ENCODE measurements around the gene ZNF385A. TPM values are rescaled to one million over a fixed set of nuclear protein-coding genes. Genes with fewer than 3 reads are reported as not detected.

ZNF385A gene
- total RNA-seq, 2 experiments from 2014 or later: 3.8 to 4.7 TPM

DNA sequence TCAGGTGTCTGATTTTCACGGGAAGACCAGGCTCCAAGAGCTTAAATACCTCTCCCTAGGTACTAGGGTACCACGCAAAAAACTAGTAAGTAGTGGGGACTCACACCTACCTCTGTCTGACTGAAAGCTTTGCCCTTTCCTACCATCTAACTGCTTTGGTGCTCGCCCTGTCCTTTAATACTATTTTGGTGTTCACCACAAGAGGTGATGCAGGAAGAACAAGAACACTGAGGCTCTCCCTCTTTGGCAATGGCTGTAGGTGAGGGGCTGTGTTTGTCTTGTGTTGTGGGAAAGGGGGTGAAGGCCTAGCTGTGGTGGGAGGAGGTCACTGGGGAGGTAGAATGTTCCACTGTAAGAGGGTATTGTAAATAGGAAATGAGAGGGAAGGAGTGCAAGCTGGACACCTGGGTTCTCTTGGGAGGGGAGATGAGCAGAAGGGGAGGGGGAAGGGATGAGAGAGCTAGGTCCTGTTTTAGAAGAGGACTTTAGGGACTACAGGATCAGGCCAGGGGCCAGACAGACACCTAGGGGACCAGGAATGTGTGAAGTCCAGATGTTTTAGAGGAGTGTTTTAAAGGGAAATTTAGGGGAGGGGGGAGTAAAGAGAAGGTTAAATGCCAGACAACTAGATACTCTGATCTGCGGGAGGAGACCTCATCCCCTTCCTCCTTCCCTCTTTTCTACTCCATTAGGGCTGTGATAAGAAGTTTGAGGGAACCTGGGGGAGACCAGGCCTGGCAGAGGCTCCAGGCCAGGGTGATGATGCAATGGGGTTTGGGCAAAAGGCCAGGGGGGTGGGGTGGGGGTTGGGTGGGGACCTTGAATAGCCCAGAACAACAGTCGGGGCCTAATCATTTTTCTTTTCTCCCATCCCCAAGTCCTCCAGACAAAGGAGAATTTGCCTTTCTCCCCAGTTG, 32.4 kb upstream of the ZNF385A start:
- ATAC-seq (ENCODE audit: poor library complexity) (no peak), DNase-seq (peak in 4 of 14 experiments; percentile 33 to 55 (median 48))
- Histone ChIP-seq H3K27ac (ENCODE audit: low read depth in 1 of 2, low read length in 2 of 2) (peak overlapping the region; percentile 90 to 94), H3K4me3 (ENCODE audit: low read length) (peak overlapping the region; percentile 98), H3K36me3 (ENCODE audit: insufficient read depth, low read length) (no peaks in the 10 kb centered on the region), H3K27me3 (ENCODE audit: control insufficient read depth in 1 of 2, insufficient read depth in 2 of 2, low read length in 2 of 2) (no peaks in the 10 kb centered on the region), H3K9me3 (ENCODE audit: control insufficient read depth in 1 of 2, insufficient read depth in 1 of 2, low read length in 2 of 2) (no peaks in the 10 kb centered on the region), H3K4me1 (ENCODE audit: insufficient read depth, low read length) (peaks cover 78% of the 10 kb centered on the region)
- intact Hi-C loops (cut with DNase I, micrococcal nuclease): loop anchor here in 1 of 2 experiments (5.0 kb wide), 1 partner anchor 80 kb away; the partner anchor contains the start of gene NCKAP1L
- peak overlapping the region; percentile 94 for H3K4me3 Mint-ChIP-seq
- ChIA-PET CTCF (interaction anchor here (2.1 to 11.8 kb wide), 2 partner anchors 15 to 23 kb away, joined by 11 to 147 read pairs; no protein-coding TSS in a partner anchor), POLR2A (interaction anchor here (0.6 to 7.2 kb wide), 7 partner anchors 8 to 137 kb away, joined by 3 to 45 read pairs (median 6); partner anchors contain the start of genes CBX5, COPZ1 and HNRNPA1)
- H3K27me3 Mint-ChIP-seq: no peaks in the 10 kb centered on the region
- H3K27ac Mint-ChIP-seq: peak overlapping the region; percentile 95
- peaks cover 69% of the 10 kb centered on the region for H3K4me1 Mint-ChIP-seq (ENCODE audit: low read depth)
- peaks cover 36% of the 10 kb centered on the region for H3K36me3 Mint-ChIP-seq (ENCODE audit: low read depth)
- TF ChIP-seq CTCF (IDR thresholded peaks at IDR 0.05): no peak
- no peaks in the 10 kb centered on the region for H3K9me3 Mint-ChIP-seq

DNA sequence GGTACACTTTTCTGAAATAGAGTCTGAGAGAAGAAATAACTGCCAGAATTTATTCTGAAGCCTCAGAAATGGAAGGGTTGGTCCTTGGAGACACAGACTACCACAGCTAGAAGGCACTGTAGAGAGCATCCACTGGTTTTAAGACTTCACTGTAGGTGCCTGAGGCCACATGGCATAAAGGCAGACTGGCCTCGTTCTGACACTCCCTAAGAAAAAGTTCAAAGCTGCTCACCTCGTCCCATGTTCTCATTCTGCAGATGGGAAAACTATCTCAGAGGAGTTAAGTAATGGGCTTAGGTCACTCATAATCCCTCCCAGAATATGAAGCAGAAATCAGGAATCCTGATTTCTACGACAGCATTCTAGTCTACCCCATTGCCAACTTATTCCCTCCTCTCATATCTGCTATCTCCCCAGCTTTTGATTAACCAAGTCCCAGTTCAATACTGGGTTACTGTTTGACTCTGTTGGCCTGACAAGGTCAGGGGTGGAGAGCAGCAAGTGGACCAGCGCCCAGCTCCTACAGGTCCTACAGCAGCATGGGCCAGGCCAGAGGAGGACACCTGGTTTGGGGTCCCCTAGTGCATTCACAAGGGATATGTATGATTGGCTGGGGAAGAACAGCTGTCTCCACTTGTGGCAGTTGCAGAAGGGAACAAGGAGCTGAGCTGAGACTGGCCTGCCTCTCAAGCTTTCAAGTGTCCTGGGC, 30.8 kb upstream of the ZNF385A start:
- Mint-ChIP-seq H3K4me3 (peak overlapping the region; percentile 84), H3K9me3 (no peaks in the 10 kb centered on the region), H3K27me3 (no peaks in the 10 kb centered on the region), H3K27ac (peak overlapping the region; percentile 95), H3K36me3 (ENCODE audit: low read depth) (peaks cover 47% of the 10 kb centered on the region), H3K4me1 (ENCODE audit: low read depth) (peaks cover 69% of the 10 kb centered on the region)
- DNase-seq (peak in 2 of 14 experiments; percentile 57 to 59), ATAC-seq (ENCODE audit: poor library complexity) (peak; percentile 18)
- ChIA-PET POLR2A (interaction anchor here (1.0 to 7.2 kb wide), 4 partner anchors 9 to 90 kb away, joined by 3 to 45 read pairs (median 6); partner anchors contain the start of gene COPZ1), CTCF (interaction anchor here (0.7 to 11.8 kb wide), 6 partner anchors 10 to 1632 kb away, joined by 3 to 147 read pairs (median 6); no protein-coding TSS in a partner anchor)
- Histone ChIP-seq H3K36me3 (ENCODE audit: insufficient read depth, low read length) (peaks cover 10% of the 10 kb centered on the region), H3K4me1 (ENCODE audit: insufficient read depth, low read length) (peaks cover 88% of the 10 kb centered on the region), H3K9me3 (ENCODE audit: control insufficient read depth in 1 of 2, insufficient read depth in 1 of 2, low read length in 2 of 2) (no peaks in the 10 kb centered on the region), H3K4me3 (ENCODE audit: low read length) (peak overlapping the region; percentile 12), H3K27me3 (ENCODE audit: control insufficient read depth in 1 of 2, insufficient read depth in 2 of 2, low read length in 2 of 2) (no peaks in the 10 kb centered on the region), H3K27ac (ENCODE audit: low read depth in 1 of 2, low read length in 2 of 2) (peak overlapping the region; percentile 57 to 94)
- intact Hi-C loops (cut with DNase I, micrococcal nuclease): loop anchor here in 1 of 2 experiments (5.0 kb wide), 1 partner anchor 82 kb away; the partner anchor contains the start of gene NCKAP1L
- no peak for TF ChIP-seq CTCF (IDR thresholded peaks at IDR 0.05)

Data from CD4-positive, alpha-beta T cell (primary cell).